CD14-positive monocyte (primary cell): ENCODE measurements around the gene CYTH4. TPM values are rescaled to one million over a fixed set of nuclear protein-coding genes. Genes with fewer than 3 reads are reported as not detected.
A peak's percentile ranks its signal among the peaks of the same experiment; 100 is the strongest.

Experiments
- DNase-seq, 3 donors: peaks; one replicate each; pipeline ENCODE4 v3.0.0-alpha.2; 2011 to 2022
- H2AFZ ChIP-seq: 2 replicates; pipeline ENCODE4 v1.6.0; 2012; ENCODE audit warnings: mild to moderate bottlenecking, low read depth, low read length, inconsistent platforms; ENCODE audit not compliant: insufficient read depth, poor library complexity, severe bottlenecking
- H3K27ac ChIP-seq, 2 donors: 1 replicate in 1 of 2; 2 replicates in 1 of 2; pipeline ENCODE4 v1.5.1; 2012 to 2013; ENCODE audit warnings: low read length in 2 of 2, control low read depth in 1 of 2, inconsistent platforms in 1 of 2, low read depth in 1 of 2, mild to moderate bottlenecking in 1 of 2
- H3K27me3 ChIP-seq, 2 donors: one replicate each; pipeline versions ENCODE4 v1.6.0 to v1.6.1; 2011 to 2013; ENCODE audit warnings: low read length in 2 of 2; ENCODE audit not compliant: control insufficient read depth in 2 of 2, insufficient read depth in 2 of 2
- H3K36me3 ChIP-seq, 2 donors: replicated peaks in 1 of 2; 1 replicate in 1 of 2; 2 replicates in 1 of 2; pipeline versions ENCODE4 v1.5.1 to v1.6.1; 2012 to 2013; ENCODE audit warnings: low read length in 2 of 2, control low read depth in 1 of 2, inconsistent platforms in 1 of 2, mild to moderate bottlenecking in 1 of 2; ENCODE audit not compliant: insufficient read depth in 2 of 2, control insufficient read depth in 1 of 2
- H3K4me1 ChIP-seq, 2 donors: 1 replicate in 1 of 2; 2 replicates in 1 of 2; pipeline versions ENCODE4 v1.5.1 to v1.6.1; 2012 to 2013; ENCODE audit warnings: low read length in 2 of 2, control low read depth in 1 of 2, inconsistent platforms in 1 of 2, mild to moderate bottlenecking in 1 of 2, moderate library complexity in 1 of 2; ENCODE audit not compliant: insufficient read depth in 2 of 2, control insufficient read depth in 1 of 2
- H3K4me2 ChIP-seq: replicated peaks from 2 replicates; pipeline ENCODE3; 2012; ENCODE audit warnings: low read length, moderate library complexity, mild to moderate bottlenecking; ENCODE audit not compliant: poor library complexity, severe bottlenecking; ENCODE audit errors: extremely low read depth
- H3K4me3 ChIP-seq, 3 experiments: fragments of 200-600 bp in 1 of 3; sonication (generic) in 1 of 3; replicated peaks in 1 of 3; 1 replicate in 2 of 3; 2 replicates in 1 of 3; pipeline ENCODE4 v1.5.1; 2011 to 2013; ENCODE audit warnings: low read length in 3 of 3, mild to moderate bottlenecking in 3 of 3, control low read depth in 2 of 3, low read depth in 2 of 3, inconsistent platforms in 1 of 3, moderate library complexity in 1 of 3
- H3K79me2 ChIP-seq: 2 replicates; pipeline ENCODE4 v1.6.0; 2012; ENCODE audit warnings: mild to moderate bottlenecking, control low read depth, inconsistent platforms, low read length, moderate library complexity; ENCODE audit not compliant: insufficient read depth
- H3K9ac ChIP-seq: 2 replicates; pipeline ENCODE4 v1.6.0; 2017; ENCODE audit warnings: low read length, mild to moderate bottlenecking; ENCODE audit not compliant: insufficient read depth, poor library complexity, severe bottlenecking
- H3K9me3 ChIP-seq, 2 donors: replicated peaks in 1 of 2; 1 replicate in 1 of 2; 2 replicates in 1 of 2; pipeline versions ENCODE4 v1.5.1 to v1.6.1; 2012 to 2013; ENCODE audit warnings: low read length in 2 of 2, control low read depth in 1 of 2; ENCODE audit not compliant: control insufficient read depth in 1 of 2, insufficient read depth in 1 of 2
- H4K20me1 ChIP-seq: 2 replicates; pipeline ENCODE4 v1.6.0; 2012; ENCODE audit warnings: mild to moderate bottlenecking, low read length, control low read depth, moderate library complexity; ENCODE audit not compliant: insufficient read depth
- H3K27ac Mint-ChIP-seq, 7 donors: one replicate each; pipeline ENCODE4 v1.8.0; 2020; ENCODE audit warnings: mild to moderate bottlenecking in 7 of 7, mixed read lengths in 7 of 7, moderate library complexity in 6 of 7, inconsistent platforms in 2 of 7
- H3K27me3 Mint-ChIP-seq, 3 donors: one replicate each; pipeline ENCODE4 v1.8.0; 2021 to 2022; ENCODE audit warnings: low read depth in 3 of 3, mild to moderate bottlenecking in 3 of 3, mixed read lengths in 3 of 3, moderate library complexity in 3 of 3, inconsistent platforms in 1 of 3
- H3K36me3 Mint-ChIP-seq, 2 donors: one replicate each; pipeline ENCODE4 v1.8.0; 2020; ENCODE audit warnings: mixed read lengths in 2 of 2, inconsistent platforms in 1 of 2, mild to moderate bottlenecking in 1 of 2
- H3K4me1 Mint-ChIP-seq: one replicate; pipeline ENCODE4 v1.8.0; 2020; ENCODE audit warnings: mild to moderate bottlenecking, mixed read lengths
- H3K4me3 Mint-ChIP-seq, 2 donors: one replicate each; pipeline ENCODE4 v1.8.0; 2020; ENCODE audit warnings: mild to moderate bottlenecking in 2 of 2, mixed read lengths in 2 of 2, moderate library complexity in 1 of 2
- H3K9me3 Mint-ChIP-seq, 7 donors: one replicate each; pipeline ENCODE4 v1.8.0; 2020 to 2022; ENCODE audit warnings: mixed read lengths in 7 of 7, mild to moderate bottlenecking in 6 of 7, moderate library complexity in 6 of 7, inconsistent platforms in 2 of 7
- CTCF ChIP-seq: fragments of 200-600 bp; IDR thresholded peaks from one replicate; pipeline ENCODE4 v1.8.0; 2022; ENCODE audit warnings: antibody characterized with exemption, mild to moderate bottlenecking
- WGBS: methylation state at CpG from one replicate; pipeline ENCODE4 v1.1.5; 2013; ENCODE audit warnings: missing lambda C conversion rate; ENCODE audit not compliant: insufficient coverage; 5-methylcytosine and 5-hydroxymethylcytosine counted together
- intact Hi-C, 2 donors: fragments of 100-400 bp; cut with micrococcal nuclease; formaldehyde crosslinking; loops; one replicate each; pipeline versions ENCODE4 v1.15.0 to v1.15.1; 2023
- polyA plus RNA-seq, 3 donors: library from polyadenylated mRNA; depleted of rRNA in 1 of 3; unstranded in 2 of 3; stranded (reverse) in 1 of 3; fragments of 300-500 nt in 2 of 3; fragments of >200 nt in 1 of 3; fragmentation: Illumina TruSeq in 2 of 3; gene quantifications; 1 replicate in 2 of 3; 2 replicates in 1 of 3; pipeline ENCODE4 v1.2.3, GENCODE V29; 2012 to 2021

Gene CYTH4
- polyA plus RNA-seq, 3 donors: 51.0 to 254 (median 70.0) TPM

DNA sequence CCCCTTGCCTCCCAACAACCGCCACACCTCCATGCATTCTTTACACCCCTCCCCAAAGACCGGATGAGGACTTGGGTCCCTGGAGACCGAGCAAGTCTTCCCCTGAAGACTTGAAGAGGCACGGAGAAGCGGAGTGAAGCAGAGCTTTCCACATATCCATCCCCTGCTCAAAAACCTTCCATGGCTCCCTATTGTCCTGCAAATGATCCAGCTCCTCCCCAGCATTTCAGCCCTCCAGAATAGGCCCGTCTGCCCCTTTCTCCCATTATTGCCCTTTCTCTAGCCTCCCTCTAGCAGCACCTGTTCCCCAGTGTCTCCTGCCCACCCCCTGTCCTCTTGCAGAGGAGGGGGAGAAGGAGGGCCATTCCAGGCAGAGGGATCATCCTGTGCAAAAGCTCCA, 59.8 kb downstream of the CYTH4 start:
- H3K36me3 ChIP-seq: no peaks in the 10 kb centered on the region
- H3K27me3 Mint-ChIP-seq: peaks cover 16 to 32% (median 20%) of the 10 kb centered on the region in 3 donors
- DNase-seq: no peak
- no peak overlapping the region for H3K9ac ChIP-seq
- peaks cover 0 to 1% of the 10 kb centered on the region in 2 donors for H3K27me3 ChIP-seq
- intact Hi-C loops: no loop called here
- no peaks in the 10 kb centered on the region for H4K20me1 ChIP-seq
- 95% methylated on average over 5 of the region's 6 CpGs for WGBS
- H2AFZ ChIP-seq: no peak overlapping the region
- no peak overlapping the region for H3K4me3 ChIP-seq
- H3K27ac ChIP-seq: no peak overlapping the region
- H3K9me3 ChIP-seq: no peaks in the 10 kb centered on the region
- no peaks in the 10 kb centered on the region for H3K4me1 Mint-ChIP-seq
- H3K79me2 ChIP-seq: no peaks in the 10 kb centered on the region
- H3K36me3 Mint-ChIP-seq: no peaks in the 10 kb centered on the region
- no peak overlapping the region for H3K4me2 ChIP-seq
- no peaks in the 10 kb centered on the region for H3K4me1 ChIP-seq
- peak overlapping the region in 1 of 7 donors; percentile 14 for H3K27ac Mint-ChIP-seq
- TF ChIP-seq CTCF: no peak
- H3K9me3 Mint-ChIP-seq: no peaks in the 10 kb centered on the region
- H3K4me3 Mint-ChIP-seq: peak overlapping the region in 1 of 2 donors; percentile 33

DNA sequence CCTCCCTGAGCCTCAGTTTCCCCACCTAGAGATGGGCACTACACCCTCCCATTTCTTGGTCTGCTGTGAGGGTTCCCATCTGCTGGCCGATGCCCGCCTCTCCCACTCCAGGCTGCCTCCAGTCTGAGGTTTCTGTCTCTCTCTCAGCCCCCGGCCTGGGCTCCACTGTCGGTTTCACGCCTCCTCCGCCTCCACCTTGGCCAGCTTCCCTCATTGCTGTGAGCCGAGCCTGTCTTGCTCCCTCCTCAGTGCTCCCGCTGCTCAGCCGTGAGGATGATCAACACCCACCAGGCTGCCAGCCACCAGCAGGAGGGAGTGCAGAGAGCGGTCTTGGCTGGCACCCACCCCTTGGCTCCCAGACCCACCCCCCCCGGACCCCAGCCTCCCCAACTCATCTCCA, 61.0 kb downstream of the CYTH4 start:
- H3K9me3 Mint-ChIP-seq: no peaks in the 10 kb centered on the region
- no peak for DNase-seq
- WGBS: 81% methylated on average over 10 of the region's 11 CpGs
- Histone ChIP-seq H3K79me2 (no peaks in the 10 kb centered on the region), H3K27ac (no peak overlapping the region), H4K20me1 (no peaks in the 10 kb centered on the region), H3K36me3 (no peaks in the 10 kb centered on the region), H2AFZ (no peak overlapping the region), H3K4me1 (no peaks in the 10 kb centered on the region), H3K4me3 (no peak overlapping the region), H3K9ac (no peak overlapping the region), H3K4me2 (no peak overlapping the region), H3K9me3 (no peaks in the 10 kb centered on the region), H3K27me3 (no peaks in the 10 kb centered on the region)
- no peaks in the 10 kb centered on the region for H3K4me1 Mint-ChIP-seq
- intact Hi-C loops: no loop called here
- no peak for TF ChIP-seq CTCF
- no peak overlapping the region for H3K4me3 Mint-ChIP-seq
- H3K27ac Mint-ChIP-seq: no peak overlapping the region
- no peaks in the 10 kb centered on the region for H3K36me3 Mint-ChIP-seq
- peaks cover 13 to 26% (median 13%) of the 10 kb centered on the region in 3 donors for H3K27me3 Mint-ChIP-seq
